Measurements from ENCODE around the gene ROPN1. TPM values are rescaled to one million over a fixed set of nuclear protein-coding genes. Genes with fewer than 3 reads are reported as not detected.
"Not testable (repeated sequence)": the region's sequence is repeated elsewhere in the genome, so short reads cannot be mapped to it uniquely, and the experiment has no call there.

Gene ROPN1
- total RNA-seq, 2 donors from 2014 or later, result not detected

DNA sequence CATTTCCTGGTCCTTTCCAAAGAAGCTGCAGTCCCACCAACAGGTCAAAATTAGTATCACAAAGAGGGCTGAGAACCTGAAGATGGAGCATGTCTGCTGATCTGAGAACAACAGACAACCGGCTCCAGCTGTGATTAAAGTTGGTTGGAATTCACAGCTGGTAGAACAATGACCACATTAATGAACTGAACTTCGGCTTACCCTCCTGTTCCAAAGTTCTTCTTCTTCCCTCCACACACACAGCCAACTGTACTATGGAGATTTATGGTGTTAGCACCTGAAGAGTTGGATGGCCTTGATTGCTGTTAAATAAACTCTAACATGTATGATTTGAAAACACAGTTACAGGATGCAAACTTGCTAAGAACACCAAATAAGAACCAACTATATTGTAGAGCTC is 27.4 kb upstream of the ROPN1 start:
- H3K9me3 Mint-ChIP-seq, result peaks cover 1 to 2% of the 10 kb centered on the region in 2 donors
- DNase-seq (no peak), ATAC-seq (replicated peaks in 1 of 2) (no peak)
- no peaks in the 10 kb centered on the region for H3K4me1 Mint-ChIP-seq (ENCODE audit: low read depth)
- H3K27ac Mint-ChIP-seq, result no peak overlapping the region
- no peak overlapping the region for H3K4me3 Mint-ChIP-seq
- peaks cover 57% of the 10 kb centered on the region for H3K27me3 Mint-ChIP-seq (ENCODE audit: low read depth)
- H3K36me3 Mint-ChIP-seq (ENCODE audit: insufficient read depth in 2 of 2), result peaks cover 0 to 1% of the 10 kb centered on the region in 2 donors

DNA sequence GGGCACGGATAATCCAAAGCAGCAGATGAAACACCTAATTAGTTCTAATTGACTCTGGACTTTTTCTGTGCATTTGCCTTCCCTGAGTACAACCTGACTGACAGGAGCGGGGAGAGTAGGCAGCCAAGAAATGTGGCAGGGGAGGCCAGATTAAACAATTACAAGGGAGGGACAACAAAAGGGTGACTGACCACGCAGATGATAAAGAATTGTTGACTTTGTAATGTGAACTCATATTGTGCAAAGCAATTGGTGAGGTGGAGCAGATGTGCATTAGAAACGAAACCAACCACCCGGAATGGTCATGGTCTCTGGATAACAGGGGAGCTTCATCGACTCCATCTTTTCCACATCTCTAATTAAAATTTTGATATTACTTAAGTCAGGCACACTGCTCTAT is 25.6 kb upstream of the ROPN1 start:
- not testable (repeated sequence) for H3K9me3 Mint-ChIP-seq; DNase-seq; H3K27ac Mint-ChIP-seq; H3K4me1 Mint-ChIP-seq (ENCODE audit: low read depth); ATAC-seq (replicated peaks in 1 of 2); H3K4me3 Mint-ChIP-seq; H3K36me3 Mint-ChIP-seq (ENCODE audit: insufficient read depth in 2 of 2)
- H3K27me3 Mint-ChIP-seq (ENCODE audit: low read depth), result peaks cover 56% of the 10 kb centered on the region

DNA sequence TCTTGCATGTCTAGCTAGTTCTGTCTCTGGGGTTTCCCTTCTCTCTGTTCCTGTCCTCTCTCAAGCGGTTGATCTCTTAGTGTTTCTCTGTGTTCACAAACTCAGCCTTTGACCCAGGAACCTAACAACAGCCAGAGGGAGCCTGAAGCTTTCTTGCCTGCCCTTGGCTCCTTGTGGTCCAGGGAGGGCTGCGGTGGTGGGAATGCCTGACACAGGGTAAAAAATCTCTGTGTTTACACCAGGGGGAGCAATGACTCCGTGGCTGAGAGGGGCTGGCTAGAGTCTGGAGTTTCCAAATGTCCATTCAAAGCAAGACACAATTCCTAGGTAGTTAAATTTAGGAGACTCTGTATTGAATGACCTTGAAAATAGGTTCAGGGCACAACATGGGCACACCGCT is 24.6 kb upstream of the ROPN1 start:
- not testable (repeated sequence) for H3K4me3 Mint-ChIP-seq; H3K27ac Mint-ChIP-seq; ATAC-seq (replicated peaks in 1 of 2); DNase-seq; H3K9me3 Mint-ChIP-seq; H3K4me1 Mint-ChIP-seq (ENCODE audit: low read depth); H3K36me3 Mint-ChIP-seq (ENCODE audit: insufficient read depth in 2 of 2)
- peaks cover 59% of the 10 kb centered on the region for H3K27me3 Mint-ChIP-seq (ENCODE audit: low read depth)

DNA sequence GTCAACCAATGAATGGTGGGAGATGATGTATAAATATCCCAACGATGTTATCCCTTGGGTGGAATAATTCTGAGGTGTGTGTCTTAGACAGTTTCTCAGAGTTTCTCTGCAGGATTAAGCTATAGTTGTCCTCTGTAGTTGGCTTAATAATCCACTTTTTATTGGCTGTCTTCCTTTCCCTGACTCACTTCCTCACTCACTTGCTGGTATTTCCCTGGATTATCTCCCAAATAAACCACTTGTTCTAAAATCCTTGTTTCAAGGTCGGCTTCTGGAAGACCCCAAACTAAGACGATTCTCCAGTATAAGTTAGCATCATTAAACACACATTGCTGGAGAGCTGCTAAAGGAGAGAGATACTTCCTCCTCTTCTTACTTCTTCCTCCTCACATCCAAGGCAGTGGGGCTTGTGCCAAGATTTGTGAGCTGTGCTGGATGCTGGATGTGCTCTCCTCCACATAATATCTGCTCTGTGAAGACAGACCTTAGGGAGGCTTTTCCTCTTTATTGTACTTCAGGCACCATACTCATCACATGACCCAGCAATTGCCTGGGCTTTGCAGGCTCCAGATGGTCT is 22.5 kb upstream of the ROPN1 start:
- Mint-ChIP-seq H3K9me3 (no peaks in the 10 kb centered on the region), H3K27ac (no peak overlapping the region), H3K4me3 (no peak overlapping the region), H3K36me3 (ENCODE audit: insufficient read depth in 2 of 2) (no peaks in the 10 kb centered on the region), H3K4me1 (ENCODE audit: low read depth) (no peaks in the 10 kb centered on the region), H3K27me3 (ENCODE audit: low read depth) (peaks cover 54% of the 10 kb centered on the region)
- ATAC-seq (replicated peaks in 1 of 2) (no peak), DNase-seq (no peak)

DNA sequence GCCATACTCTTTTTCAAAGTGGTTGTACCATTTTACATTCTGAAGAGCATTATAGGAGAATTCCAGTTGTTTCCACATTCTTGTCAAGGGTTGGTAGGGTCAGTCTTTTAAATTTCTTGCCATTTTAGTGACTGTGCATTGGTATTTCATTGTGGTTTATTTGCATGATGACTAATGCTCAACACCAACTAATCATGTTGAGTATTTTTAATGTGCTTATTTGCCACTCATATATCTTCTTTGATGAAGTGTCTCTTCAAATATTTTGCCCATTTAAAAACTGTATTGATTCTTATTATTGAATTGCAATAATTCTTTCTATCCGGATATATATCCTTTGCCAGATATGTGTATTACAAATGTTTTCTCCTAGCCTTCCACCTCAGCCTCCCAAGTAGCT is 16.4 kb upstream of the ROPN1 start:
- H3K27me3 Mint-ChIP-seq (ENCODE audit: low read depth), result peaks cover 59% of the 10 kb centered on the region
- H3K36me3 Mint-ChIP-seq (ENCODE audit: insufficient read depth in 2 of 2); ATAC-seq (replicated peaks in 1 of 2); DNase-seq; H3K9me3 Mint-ChIP-seq; H3K4me1 Mint-ChIP-seq (ENCODE audit: low read depth); H3K4me3 Mint-ChIP-seq; H3K27ac Mint-ChIP-seq: not testable (repeated sequence)

DNA sequence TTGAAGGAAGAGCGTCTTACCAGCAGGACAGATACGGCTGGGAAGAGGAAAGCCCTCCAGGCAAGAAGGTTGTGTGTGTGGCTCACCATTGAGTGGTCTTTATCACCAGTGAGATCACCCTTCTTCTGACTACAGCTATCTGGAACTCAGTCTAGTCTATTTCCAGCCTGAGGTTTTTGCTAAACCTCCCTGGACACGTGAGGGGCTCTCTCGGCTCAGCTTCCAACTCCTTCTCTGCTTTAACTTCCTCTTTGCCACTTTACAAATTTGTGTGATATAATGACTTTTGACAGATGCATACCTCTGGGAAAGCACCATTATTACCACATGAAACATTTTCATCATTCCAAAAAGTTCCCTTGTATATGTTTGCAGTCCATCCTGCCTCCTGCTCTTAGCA is 15.3 kb upstream of the ROPN1 start:
- ATAC-seq (replicated peaks in 1 of 2) (no peak), DNase-seq (no peak)
- no peaks in the 10 kb centered on the region for H3K36me3 Mint-ChIP-seq (ENCODE audit: insufficient read depth in 2 of 2)
- peaks cover 61% of the 10 kb centered on the region for H3K27me3 Mint-ChIP-seq (ENCODE audit: low read depth)
- no peaks in the 10 kb centered on the region for H3K4me1 Mint-ChIP-seq (ENCODE audit: low read depth)
- H3K27ac Mint-ChIP-seq, result no peak overlapping the region
- no peak overlapping the region for H3K4me3 Mint-ChIP-seq
- H3K9me3 Mint-ChIP-seq, result no peaks in the 10 kb centered on the region

DNA sequence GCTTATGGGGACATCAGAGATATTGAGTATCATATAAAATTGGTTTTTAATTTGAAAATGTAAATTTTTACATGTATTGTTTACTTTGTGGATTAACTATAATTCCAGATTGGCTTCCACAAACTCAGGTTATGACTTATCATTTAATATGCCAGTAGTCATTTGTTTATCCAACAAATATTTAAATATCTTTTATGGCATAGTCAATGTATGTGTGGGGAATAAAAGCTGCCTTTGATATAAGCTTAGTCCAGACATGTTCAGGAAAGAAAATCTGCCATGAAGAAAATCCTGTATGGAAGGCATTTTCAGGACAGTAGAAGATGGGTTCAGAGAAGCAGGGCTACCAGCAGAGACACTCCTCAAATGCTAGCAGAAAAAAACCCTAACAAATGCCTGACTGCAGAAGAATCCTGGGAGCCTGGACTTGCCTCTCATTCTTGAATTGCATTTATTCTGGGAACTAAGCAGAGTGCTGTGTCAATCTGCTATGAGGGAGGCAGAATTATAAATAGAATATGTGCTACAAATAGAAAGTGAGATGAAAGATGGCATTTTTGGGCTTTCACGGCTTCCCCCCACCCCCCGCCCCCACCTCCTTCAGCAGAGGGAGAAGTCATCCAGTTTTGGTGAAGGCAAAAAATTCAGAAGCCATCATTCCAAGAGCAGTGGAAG is 10.6 kb upstream of the ROPN1 start:
- not testable (repeated sequence) for H3K4me3 Mint-ChIP-seq; H3K27ac Mint-ChIP-seq; H3K36me3 Mint-ChIP-seq (ENCODE audit: insufficient read depth in 2 of 2); H3K4me1 Mint-ChIP-seq (ENCODE audit: low read depth); DNase-seq; H3K9me3 Mint-ChIP-seq; ATAC-seq (replicated peaks in 1 of 2)
- peaks cover 78% of the 10 kb centered on the region for H3K27me3 Mint-ChIP-seq (ENCODE audit: low read depth)

DNA sequence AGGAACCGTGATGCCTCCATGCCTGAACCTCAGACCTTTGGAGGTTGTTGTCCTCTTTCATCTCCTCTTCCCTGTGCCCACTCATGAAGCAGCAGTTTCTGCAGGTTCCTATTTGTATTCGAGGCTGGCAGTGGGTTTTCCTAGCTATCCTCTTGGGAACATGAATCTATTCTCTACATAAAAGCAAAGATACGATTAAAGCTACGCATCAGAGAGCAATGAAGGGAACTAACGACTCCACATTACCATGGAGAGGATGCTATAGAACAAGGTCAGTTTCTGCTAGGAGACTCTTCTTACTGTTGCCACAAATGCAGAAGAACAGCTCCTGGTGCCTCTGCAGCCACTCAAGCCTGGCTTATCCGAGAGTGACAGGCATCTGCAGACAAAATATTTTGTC is 9.4 kb upstream of the ROPN1 start:
- H3K9me3 Mint-ChIP-seq; H3K4me3 Mint-ChIP-seq; H3K36me3 Mint-ChIP-seq (ENCODE audit: insufficient read depth in 2 of 2); ATAC-seq (replicated peaks in 1 of 2); DNase-seq; H3K27ac Mint-ChIP-seq; H3K4me1 Mint-ChIP-seq (ENCODE audit: low read depth): not testable (repeated sequence)
- H3K27me3 Mint-ChIP-seq (ENCODE audit: low read depth), result peaks cover 67% of the 10 kb centered on the region

DNA sequence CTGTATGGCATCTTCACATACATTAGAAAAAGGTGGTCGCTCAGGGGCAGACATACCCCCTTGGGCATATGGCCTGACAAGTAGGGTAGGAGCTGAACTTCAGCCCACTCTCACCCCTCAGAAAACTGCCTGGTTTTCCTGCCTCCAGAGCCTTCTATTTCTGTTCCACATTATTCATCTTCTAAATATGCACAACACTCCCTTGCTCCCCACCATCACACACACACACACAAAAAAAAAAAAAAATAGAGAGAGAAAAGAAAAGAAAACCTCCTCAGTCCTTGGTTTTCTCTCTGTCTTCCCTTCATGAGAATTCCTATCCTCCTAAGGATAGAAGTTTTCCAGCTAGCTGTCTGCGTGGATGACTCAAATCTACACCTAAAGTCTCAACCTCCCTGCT is 5.6 kb upstream of the ROPN1 start:
- no peaks in the 10 kb centered on the region for H3K4me1 Mint-ChIP-seq (ENCODE audit: low read depth)
- no peak for DNase-seq
- H3K36me3 Mint-ChIP-seq (ENCODE audit: insufficient read depth in 2 of 2), result no peaks in the 10 kb centered on the region
- no peak for ATAC-seq (replicated peaks in 1 of 2)
- H3K9me3 Mint-ChIP-seq, result no peaks in the 10 kb centered on the region
- no peak overlapping the region for H3K4me3 Mint-ChIP-seq
- H3K27me3 Mint-ChIP-seq (ENCODE audit: low read depth), result peaks cover 37% of the 10 kb centered on the region
- no peak overlapping the region for H3K27ac Mint-ChIP-seq

DNA sequence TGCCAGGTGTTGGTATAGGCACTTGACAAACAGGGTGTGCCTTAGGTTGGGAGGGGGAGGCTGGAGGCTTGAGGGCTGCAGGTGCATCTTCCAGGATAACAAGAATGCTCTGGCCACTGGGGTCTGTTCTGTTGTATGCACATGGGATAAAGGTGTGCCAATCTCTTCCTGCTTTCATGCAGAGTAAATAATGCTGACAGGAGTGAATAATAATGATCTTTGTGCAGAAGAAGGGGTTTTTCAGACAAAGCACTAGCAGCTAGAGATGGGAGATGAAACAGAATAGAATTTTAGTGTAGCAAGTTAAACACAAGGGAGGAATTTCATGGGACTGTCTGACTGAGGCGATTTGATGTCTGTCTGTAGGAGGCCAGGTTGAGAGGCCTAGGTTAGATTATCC is 1.9 kb upstream of the ROPN1 start:
- H3K9me3 Mint-ChIP-seq, result no peaks in the 10 kb centered on the region
- H3K36me3 Mint-ChIP-seq (ENCODE audit: insufficient read depth in 2 of 2), result no peaks in the 10 kb centered on the region
- no peak overlapping the region for H3K27ac Mint-ChIP-seq
- H3K27me3 Mint-ChIP-seq (ENCODE audit: low read depth), result peaks cover 29% of the 10 kb centered on the region
- ATAC-seq (replicated peaks in 1 of 2), result no peak
- no peak overlapping the region for H3K4me3 Mint-ChIP-seq
- H3K4me1 Mint-ChIP-seq (ENCODE audit: low read depth), result no peaks in the 10 kb centered on the region
- no peak for DNase-seq

DNA sequence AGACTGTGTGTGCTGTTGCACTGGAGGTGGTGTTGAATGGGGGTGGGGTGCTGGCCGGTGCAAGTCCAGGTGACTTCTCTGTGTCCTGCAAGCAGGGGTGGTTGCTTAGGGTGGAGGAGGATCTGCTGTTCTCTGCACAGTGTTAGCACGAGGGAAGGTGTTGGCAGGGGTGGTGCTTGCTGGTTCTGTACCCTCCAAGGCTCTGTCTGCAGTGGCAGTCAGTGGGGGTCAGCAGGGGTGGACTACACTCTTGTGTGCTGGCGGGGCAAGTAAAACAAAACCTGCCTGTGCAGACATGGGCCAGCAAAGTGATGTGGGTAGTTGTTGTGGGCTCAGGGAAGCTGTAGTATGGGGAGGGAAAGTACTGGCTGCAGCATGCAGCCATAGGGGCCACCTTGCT is 5.5 kb downstream of the ROPN1 start:
- Mint-ChIP-seq H3K4me3 (no peak overlapping the region), H3K36me3 (ENCODE audit: insufficient read depth in 2 of 2) (no peaks in the 10 kb centered on the region), H3K27me3 (ENCODE audit: low read depth) (peaks cover 53% of the 10 kb centered on the region), H3K9me3 (no peaks in the 10 kb centered on the region), H3K27ac (no peak overlapping the region), H3K4me1 (ENCODE audit: low read depth) (no peaks in the 10 kb centered on the region)
- no peak for ATAC-seq (replicated peaks in 1 of 2)
- DNase-seq, result no peak

DNA sequence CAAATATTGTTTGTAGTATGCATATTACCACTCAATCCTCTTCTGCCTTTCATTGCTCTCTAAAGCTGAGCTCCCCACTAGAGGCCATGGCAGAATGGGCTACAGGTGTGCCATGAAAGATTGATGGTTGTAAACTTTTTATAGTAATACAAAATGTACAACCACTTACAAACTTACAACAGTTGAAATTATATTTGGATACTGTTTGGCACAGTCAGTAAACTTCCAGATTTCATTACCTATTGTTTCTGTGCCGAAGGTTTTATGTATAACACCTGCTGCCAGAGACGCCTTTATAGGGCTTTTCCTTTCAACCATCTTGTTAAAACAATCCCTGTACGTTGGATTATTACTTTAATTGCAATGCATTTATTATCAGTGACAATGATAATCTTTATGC is 7.0 kb downstream of the ROPN1 start:
- Mint-ChIP-seq H3K4me3 (no peak overlapping the region), H3K36me3 (ENCODE audit: insufficient read depth in 2 of 2) (no peaks in the 10 kb centered on the region), H3K27ac (no peak overlapping the region), H3K27me3 (ENCODE audit: low read depth) (peaks cover 56% of the 10 kb centered on the region), H3K4me1 (ENCODE audit: low read depth) (no peaks in the 10 kb centered on the region), H3K9me3 (no peaks in the 10 kb centered on the region)
- DNase-seq, result no peak
- no peak for ATAC-seq (replicated peaks in 1 of 2)

DNA sequence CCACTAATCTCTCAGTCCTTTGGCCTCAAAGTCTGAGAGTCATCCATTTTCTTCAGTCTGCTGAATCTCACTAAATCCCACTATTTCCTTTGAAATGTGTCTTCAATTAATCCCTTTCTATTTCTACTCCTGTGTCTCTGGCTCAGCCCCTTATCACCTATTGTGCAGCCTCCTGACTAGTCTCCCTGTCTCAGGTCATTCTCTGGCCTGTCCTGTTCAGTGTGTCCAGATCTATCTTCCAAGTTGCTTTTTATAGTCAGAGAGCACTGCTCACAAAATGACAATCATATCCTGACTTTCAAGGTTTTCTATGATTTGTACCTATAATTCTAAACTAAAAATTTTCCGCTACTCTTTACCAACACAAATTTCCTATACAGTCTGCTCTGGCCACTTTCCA is 7.6 kb downstream of the ROPN1 start:
- ATAC-seq (replicated peaks in 1 of 2) (no peak), DNase-seq (no peak)
- Mint-ChIP-seq H3K4me3 (no peak overlapping the region), H3K27ac (no peak overlapping the region), H3K9me3 (no peaks in the 10 kb centered on the region), H3K4me1 (ENCODE audit: low read depth) (no peaks in the 10 kb centered on the region), H3K27me3 (ENCODE audit: low read depth) (peaks cover 57% of the 10 kb centered on the region), H3K36me3 (ENCODE audit: insufficient read depth in 2 of 2) (no peaks in the 10 kb centered on the region)

DNA sequence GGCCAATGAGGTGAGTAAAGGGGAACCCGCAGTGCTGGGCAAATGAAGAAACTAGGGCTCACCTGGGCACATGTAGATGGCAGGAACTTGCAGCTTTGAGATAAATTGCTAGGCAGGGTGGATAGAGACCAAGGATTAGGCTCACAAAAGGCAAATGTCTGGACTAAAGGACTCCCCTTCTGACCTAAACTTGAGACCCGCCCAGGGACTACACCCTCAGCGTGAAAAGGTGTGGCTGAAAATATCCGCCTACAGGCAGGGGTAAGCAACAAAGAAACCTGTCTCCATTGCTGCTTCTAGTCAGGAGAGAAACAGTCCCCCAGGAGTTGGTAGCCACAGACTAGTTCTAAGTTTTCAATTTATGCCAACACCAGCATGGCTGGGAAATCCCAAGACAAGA is 10.6 kb downstream of the ROPN1 start:
- H3K9me3 Mint-ChIP-seq; H3K4me3 Mint-ChIP-seq; H3K4me1 Mint-ChIP-seq (ENCODE audit: low read depth); ATAC-seq (replicated peaks in 1 of 2); DNase-seq; H3K36me3 Mint-ChIP-seq (ENCODE audit: insufficient read depth in 2 of 2); H3K27ac Mint-ChIP-seq: not testable (repeated sequence)
- H3K27me3 Mint-ChIP-seq (ENCODE audit: low read depth), result peaks cover 41% of the 10 kb centered on the region
